PC-3 (cell line): ENCODE results near the gene TLDC2. TPM values are rescaled to one million over a fixed set of nuclear protein-coding genes. Genes with fewer than 3 reads are reported as not detected.
A peak's percentile ranks its signal among the peaks of the same experiment; 100 is the strongest.

Source experiments
- ATAC-seq: fragments of 200-7000 bp; cut with Tn5 transposase; 2 replicates; pipeline ENCODE4 v1.9.1; 2020; ENCODE audit warnings: mild to moderate bottlenecking, moderate library complexity
- BruUV-seq: library from RNA; stranded (reverse); fragments of 400-500 nt; replicated peaks from 2 replicates; lab custom pipeline; 2021; lab: Mats Ljungman, UMichigan
- CTCF ChIA-PET: fragments of 300-600 bp; sonication (Branson Sonifier 250); formaldehyde crosslinking; loops from one replicate; lab custom pipeline; 2022; ENCODE audit warnings: antibody characterized with exemption; lab: Charles Lee
- POLR2A ChIA-PET: fragments of 300-600 bp; sonication (Branson Sonifier 250); formaldehyde crosslinking; loops from one replicate; lab custom pipeline; 2022; ENCODE audit warnings: antibody characterized with exemption; ENCODE audit not compliant: unreplicated experiment; lab: Charles Lee
- DNase-seq: peaks from one replicate; pipeline ENCODE4 v3.0.0-alpha.2; 2015
- H2AFZ ChIP-seq: fragments of 300-600 bp; sonication (generic); 2 replicates; pipeline ENCODE4 v1.6.0; 2016; ENCODE audit warnings: antibody characterized with exemption, low read length
- H3F3A ChIP-seq: fragments of 300-600 bp; sonication (generic); one replicate; pipeline ENCODE4 v1.6.0; 2017; ENCODE audit warnings: antibody characterized with exemption, low read length, control low read depth, mild to moderate bottlenecking; ENCODE audit not compliant: unreplicated experiment
- H3K27ac ChIP-seq: fragments of 300-600 bp; sonication (generic); 2 replicates; pipeline ENCODE4 v1.5.1; 2016; ENCODE audit warnings: mild to moderate bottlenecking, low read length
- H3K27me3 ChIP-seq: fragments of 300-600 bp; sonication (generic); 2 replicates; pipeline ENCODE4 v1.6.1; 2016; ENCODE audit warnings: low read length, mixed read lengths
- H3K36me3 ChIP-seq: fragments of 300-600 bp; sonication (generic); 2 replicates; pipeline ENCODE4 v1.6.1; 2016; ENCODE audit warnings: low read depth, mixed run types, low read length, mixed read lengths
- H3K4me1 ChIP-seq: fragments of 300-600 bp; sonication (generic); 2 replicates; pipeline ENCODE4 v1.5.1; 2016; ENCODE audit warnings: low read length; ENCODE audit not compliant: insufficient read depth
- H3K4me2 ChIP-seq: fragments of 300-600 bp; sonication (generic); 2 replicates; pipeline ENCODE4 v1.6.0; 2016; ENCODE audit warnings: low read length
- H3K4me3 ChIP-seq: fragments of 300-600 bp; sonication (generic); 2 replicates; pipeline ENCODE4 v1.5.1; 2016; ENCODE audit warnings: mild to moderate bottlenecking, low read length, mixed read lengths
- H3K79me2 ChIP-seq: fragments of 300-600 bp; sonication (generic); 2 replicates; pipeline ENCODE4 v1.6.1; 2017; ENCODE audit warnings: low read length, mixed read lengths
- H3K9ac ChIP-seq: fragments of 300-600 bp; sonication (generic); 2 replicates; pipeline ENCODE4 v1.6.0; 2016; ENCODE audit warnings: mild to moderate bottlenecking, low read length
- H3K9me2 ChIP-seq: fragments of 300-600 bp; sonication (generic); replicated peaks from 2 replicates; pipeline ENCODE4 v1.6.1; 2016; ENCODE audit warnings: mixed run types, low read length, mixed read lengths
- H3K9me3 ChIP-seq: fragments of 300-600 bp; sonication (generic); 2 replicates; pipeline ENCODE4 v1.6.1; 2016; ENCODE audit warnings: low read length, mixed read lengths
- H4K20me1 ChIP-seq: fragments of 300-600 bp; sonication (generic); 2 replicates; pipeline ENCODE4 v1.6.1; 2016; ENCODE audit warnings: low read length, mixed read lengths
- EZH2 ChIP-seq: fragments of 300-600 bp; sonication (generic); IDR thresholded peaks from one replicate; pipeline ENCODE4 v1.6.1; 2017; ENCODE audit warnings: antibody characterized with exemption, mild to moderate bottlenecking, low read length; ENCODE audit not compliant: unreplicated experiment
- EZH2phosphoT487 ChIP-seq: fragments of 300-600 bp; sonication (generic); IDR thresholded peaks from 2 replicates; pipeline ENCODE4 v1.6.1; 2018; ENCODE audit warnings: mild to moderate bottlenecking, antibody characterized with exemption, low read length, borderline replicate concordance
- intact Hi-C: fragments of 100-400 bp; cut with micrococcal nuclease; formaldehyde crosslinking; loops from 2 replicates; pipeline ENCODE4 v1.9.0; 2023
- total RNA-seq: library from RNA; depleted of rRNA; stranded (reverse); fragments of >200 nt; gene quantifications from 2 replicates; pipeline ENCODE4 v1.2.3, GENCODE V29; 2014
- TF ChIP-seq, protein P1 (sequence below): fragments of 300-600 bp; sonication (generic); conservative IDR thresholded peaks from 2 replicates; pipeline ENCODE4 v1.5.1; 2017; ENCODE audit warnings: antibody characterized with exemption, low read depth, mild to moderate bottlenecking, low read length

Gene TLDC2
- total RNA-seq, 1 experiment from 2014 or later, result not detected

DNA sequence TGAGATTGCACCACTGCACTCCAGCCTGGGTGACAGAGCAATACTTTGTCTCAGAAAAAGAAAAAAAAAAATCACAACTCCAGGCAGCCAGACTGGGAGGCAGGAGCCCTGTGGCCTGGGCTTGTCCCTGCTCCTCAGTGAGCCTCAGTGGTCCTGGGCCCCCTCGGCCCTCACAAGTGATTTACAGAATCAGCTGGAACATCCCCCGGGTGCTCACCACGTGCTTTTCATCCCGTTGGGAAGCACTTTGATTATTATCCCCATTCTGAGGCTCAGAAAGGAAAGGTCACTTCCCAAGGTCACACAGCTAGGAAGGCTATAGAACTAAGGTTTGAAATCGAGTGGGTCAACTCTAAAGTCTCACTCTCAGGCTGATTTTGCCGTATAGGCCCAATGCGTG lies 43.1 kb upstream of the TLDC2 start:
- Histone ChIP-seq H3K27ac (no peak overlapping the region), H4K20me1 (no peaks in the 10 kb centered on the region), H2AFZ (no peak overlapping the region), H3K4me1 (peaks cover 24% of the 10 kb centered on the region), H3F3A (no peaks in the 10 kb centered on the region), H3K27me3 (no peaks in the 10 kb centered on the region), H3K79me2 (peaks cover 9% of the 10 kb centered on the region; the same call in 1 of the 2 replicates), H3K4me2 (no peak overlapping the region), H3K4me3 (no peak overlapping the region), H3K36me3 (peaks cover 5% of the 10 kb centered on the region), H3K9me3 (no peaks in the 10 kb centered on the region), H3K9ac (no peak overlapping the region), H3K9me2 (no peaks in the 10 kb centered on the region)
- DNase-seq (no peak), ATAC-seq (no peak)
- CTCF ChIA-PET, result no interaction called here
- intact Hi-C loops, result no loop called here
- TF ChIP-seq, protein P1, sequence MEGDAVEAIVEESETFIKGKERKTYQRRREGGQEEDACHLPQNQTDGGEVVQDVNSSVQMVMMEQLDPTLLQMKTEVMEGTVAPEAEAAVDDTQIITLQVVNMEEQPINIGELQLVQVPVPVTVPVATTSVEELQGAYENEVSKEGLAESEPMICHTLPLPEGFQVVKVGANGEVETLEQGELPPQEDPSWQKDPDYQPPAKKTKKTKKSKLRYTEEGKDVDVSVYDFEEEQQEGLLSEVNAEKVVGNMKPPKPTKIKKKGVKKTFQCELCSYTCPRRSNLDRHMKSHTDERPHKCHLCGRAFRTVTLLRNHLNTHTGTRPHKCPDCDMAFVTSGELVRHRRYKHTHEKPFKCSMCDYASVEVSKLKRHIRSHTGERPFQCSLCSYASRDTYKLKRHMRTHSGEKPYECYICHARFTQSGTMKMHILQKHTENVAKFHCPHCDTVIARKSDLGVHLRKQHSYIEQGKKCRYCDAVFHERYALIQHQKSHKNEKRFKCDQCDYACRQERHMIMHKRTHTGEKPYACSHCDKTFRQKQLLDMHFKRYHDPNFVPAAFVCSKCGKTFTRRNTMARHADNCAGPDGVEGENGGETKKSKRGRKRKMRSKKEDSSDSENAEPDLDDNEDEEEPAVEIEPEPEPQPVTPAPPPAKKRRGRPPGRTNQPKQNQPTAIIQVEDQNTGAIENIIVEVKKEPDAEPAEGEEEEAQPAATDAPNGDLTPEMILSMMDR, result no peak
- no peak for TF ChIP-seq EZH2phosphoT487
- TF ChIP-seq EZH2, result no peak
- POLR2A ChIA-PET, result no interaction called here
- BruUV-seq, result no TSS peak

DNA sequence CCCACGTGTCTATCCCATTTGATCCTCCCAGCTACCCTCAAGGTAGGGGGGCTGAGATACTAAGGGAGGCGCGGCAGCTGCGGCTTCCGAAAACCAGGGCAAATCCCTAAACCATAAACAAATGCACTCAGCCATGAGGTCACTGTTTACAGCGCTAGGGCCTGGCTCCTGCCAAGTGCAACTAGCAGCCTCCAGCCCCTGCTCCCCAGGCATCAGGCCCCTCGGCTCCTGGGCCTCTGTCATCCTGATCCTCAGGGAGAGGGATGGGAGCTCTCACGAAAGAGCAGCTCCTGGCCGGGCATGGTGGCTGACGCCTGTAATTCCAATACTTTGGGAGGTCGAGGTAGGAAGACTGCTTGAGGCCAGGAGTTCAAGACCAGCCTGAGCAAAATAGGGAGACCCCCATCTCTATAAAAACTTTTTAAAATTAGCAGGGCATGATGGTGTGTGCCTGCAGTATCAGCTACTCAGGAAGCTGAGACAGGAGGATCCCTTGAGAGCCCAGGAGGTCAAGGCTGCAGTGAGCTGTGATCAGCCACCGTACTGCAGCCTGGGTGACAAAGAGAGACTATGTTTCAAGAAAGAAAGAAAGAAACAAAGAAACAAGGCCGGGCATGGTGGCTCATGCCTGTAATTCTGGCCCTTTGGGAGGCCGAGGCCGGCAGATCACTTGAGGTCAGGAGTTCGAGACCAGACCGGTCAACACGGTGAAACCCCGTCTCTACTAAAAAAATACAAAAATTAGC lies 42.5 kb upstream of the TLDC2 start:
- ChIA-PET CTCF (no interaction called here), POLR2A (no interaction called here)
- no peaks in the 10 kb centered on the region for H3K9me2 ChIP-seq
- H3K4me3 ChIP-seq, result no peak overlapping the region
- H3K36me3 ChIP-seq, result no peaks in the 10 kb centered on the region; the same call in none of the 2 replicates
- no peaks in the 10 kb centered on the region for H4K20me1 ChIP-seq
- H3K79me2 ChIP-seq, result peaks cover 9% of the 10 kb centered on the region; the same call in 1 of the 2 replicates
- BruUV-seq, result no TSS peak
- DNase-seq, result no peak
- H3K27ac ChIP-seq, result no peak overlapping the region
- H3K9me3 ChIP-seq, result no peaks in the 10 kb centered on the region
- no peak overlapping the region for H3K4me2 ChIP-seq
- no peak for ATAC-seq
- H3F3A ChIP-seq, result no peaks in the 10 kb centered on the region
- TF ChIP-seq, protein P1, result no peak
- no peak for TF ChIP-seq EZH2phosphoT487
- no peak for TF ChIP-seq EZH2
- H3K4me1 ChIP-seq, result peaks cover 24% of the 10 kb centered on the region
- H2AFZ ChIP-seq, result no peak overlapping the region
- intact Hi-C loops, result no loop called here
- H3K9ac ChIP-seq, result no peak overlapping the region
- H3K27me3 ChIP-seq, result no peaks in the 10 kb centered on the region

DNA sequence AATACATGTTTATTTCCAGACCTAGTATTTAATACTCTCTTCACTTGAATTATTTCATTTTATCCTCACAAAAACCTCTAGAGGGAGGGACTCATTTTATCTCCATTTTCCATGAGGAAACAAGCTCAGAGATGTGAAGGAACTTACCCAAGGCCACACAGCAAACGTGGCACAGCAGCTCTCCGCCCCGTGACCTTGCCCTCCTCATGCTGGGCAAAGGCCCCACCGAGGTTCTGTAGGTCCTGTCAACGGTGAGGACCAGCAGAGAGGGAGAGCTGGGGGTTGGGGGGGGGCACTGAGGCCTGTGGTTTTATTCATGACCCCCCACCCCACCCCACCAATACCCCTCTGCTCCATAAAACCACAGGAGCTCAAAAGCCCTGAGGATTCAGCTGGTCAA lies 40.9 kb upstream of the TLDC2 start:
- Histone ChIP-seq H3K4me1 (peaks cover 24% of the 10 kb centered on the region), H3K9me3 (no peaks in the 10 kb centered on the region), H3K4me3 (peak overlapping the region; percentile 18; the same call in 1 of the 2 replicates), H2AFZ (peak overlapping the region; percentile 60), H3K4me2 (peak overlapping the region; percentile 53), H4K20me1 (no peaks in the 10 kb centered on the region), H3K9ac (peak overlapping the region; percentile 25; the same call in 1 of the 2 replicates), H3K79me2 (peaks cover 9% of the 10 kb centered on the region; the same call in 1 of the 2 replicates), H3K9me2 (no peaks in the 10 kb centered on the region), H3K27me3 (no peaks in the 10 kb centered on the region), H3K36me3 (peaks cover 5% of the 10 kb centered on the region), H3F3A (no peaks in the 10 kb centered on the region), H3K27ac (peak overlapping the region; percentile 8)
- TF ChIP-seq EZH2 (no peak), EZH2phosphoT487 (no peak)
- TF ChIP-seq, protein P1, result no peak
- ChIA-PET CTCF (interaction anchor here (0.8 to 2.0 kb wide), 4 partner anchors 25 to 43 kb away, joined by 3 to 12 read pairs (median 5); a partner anchor contains a TSS), POLR2A (interaction anchor here (0.6 to 0.7 kb wide), 3 partner anchors 21 to 382 kb away, joined by 3 to 5 read pairs (median 3); partner anchors contain the start of gene DSN1)
- ATAC-seq (no peak), DNase-seq (no peak)
- no TSS peak for BruUV-seq
- intact Hi-C loops, result loop anchor here (5.0 kb wide), 1 partner anchor 52 kb away; no protein-coding TSS in a partner anchor
